IMR-90 (cell line): ENCODE results near the gene TXNDC8. TPM values are rescaled to one million over a fixed set of nuclear protein-coding genes. Genes with fewer than 3 reads are reported as not detected.

ENCODE experiments used
- CHD1 ChIP-seq: IDR thresholded peaks from 2 replicates; pipeline ENCODE4 v1.6.1; 2012; ENCODE audit warnings: low read depth, low read length, improper control_type of control experiment
- NFE2L2 ChIP-seq: fragments of 150-350 bp; IDR thresholded peaks from 2 replicates; pipeline ENCODE4 v1.6.1; 2016; ENCODE audit warnings: low read depth, mild to moderate bottlenecking, low read length
- POLR2A ChIP-seq: IDR thresholded peaks from 2 replicates; pipeline ENCODE4 v1.6.1; 2012; ENCODE audit warnings: mild to moderate bottlenecking, low read depth, low read length
- polyA plus RNA-seq, 3 experiments: library from polyadenylated mRNA; depleted of rRNA; stranded (reverse); fragments of >200 nt; gene quantifications; 2 replicates each; pipeline ENCODE4 v1.2.3, GENCODE V29; 2012; ENCODE audit warnings: low replicate concordance in 1 of 3
- total RNA-seq: library from RNA; depleted of rRNA; stranded (reverse); fragments of >200 nt; gene quantifications from 2 replicates; pipeline ENCODE4 v1.2.3, GENCODE V29; 2012

TXNDC8 gene
- total and polyA plus RNA-seq, 2 of the 4 experiments (the other 2 are of a cell fraction): not detected

DNA sequence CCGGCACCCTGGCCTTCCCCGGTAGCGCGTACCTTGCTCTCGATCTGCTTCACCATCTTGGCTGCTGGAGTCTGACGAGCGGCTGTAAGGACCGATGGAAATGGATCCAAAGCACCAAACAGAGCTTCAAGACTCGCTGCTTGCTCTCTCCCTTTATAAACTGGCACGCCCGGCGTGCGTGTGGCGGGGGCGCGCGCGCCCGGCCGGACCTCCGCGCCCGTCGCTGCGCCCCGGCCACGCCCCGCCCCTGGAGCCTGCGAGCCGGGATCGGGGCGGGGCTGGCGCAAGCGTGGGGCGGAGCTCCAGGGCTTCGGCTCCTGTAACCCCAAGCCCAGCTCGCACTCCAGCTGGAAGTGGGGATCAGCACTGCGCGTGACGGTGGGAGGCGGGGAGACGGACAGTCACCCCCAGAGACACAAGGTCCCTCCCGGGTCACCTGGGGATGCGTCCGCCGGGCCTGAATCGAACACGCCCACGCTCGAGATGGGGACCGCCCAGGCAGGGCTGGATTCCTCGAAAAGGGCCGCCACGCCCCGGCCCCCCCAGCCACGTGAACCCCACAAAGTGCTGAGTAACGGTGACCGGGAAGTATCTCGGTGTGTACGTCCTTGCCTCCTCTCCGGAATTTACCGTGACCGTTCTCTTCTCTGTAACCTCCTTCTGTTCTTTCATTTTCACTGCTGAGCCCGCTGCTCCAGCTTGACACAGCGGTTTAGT, 81.1 kb downstream of the TXNDC8 start, which contains the start of gene TXN (continued):
- TF ChIP-seq NFE2L2: peak; percentile 99
- TF ChIP-seq POLR2A: peak; percentile 98
- TF ChIP-seq CHD1: 0 out of 2 replicates have a peak, but pooled peaks have one; percentile 8
